Esophagus (tissue), 2 donors: Measurements from ENCODE around the gene RFX1. TPM values are rescaled to one million over a fixed set of nuclear protein-coding genes. Genes with fewer than 3 reads are reported as not detected.
"Not testable (repeated sequence)": the region's sequence is repeated elsewhere in the genome, so short reads cannot be mapped to it uniquely, and the experiment has no call there.

ENCODE experiments used
- H3K27ac ChIP-seq, 2 donors: one replicate each; pipeline ENCODE4 v1.5.1; 2013; ENCODE audit warnings: low read depth in 2 of 2, mild to moderate bottlenecking in 2 of 2, inconsistent platforms in 1 of 2, low read length in 1 of 2, moderate library complexity in 1 of 2
- H3K27me3 ChIP-seq, 2 donors: one replicate each; pipeline ENCODE4 v1.6.1; 2013; ENCODE audit warnings: low read length in 2 of 2, control low read depth in 1 of 2, mild to moderate bottlenecking in 1 of 2; ENCODE audit not compliant: insufficient read depth in 2 of 2, control insufficient read depth in 1 of 2
- H3K36me3 ChIP-seq, 2 donors: one replicate each; pipeline ENCODE4 v1.6.1; 2013; ENCODE audit warnings: low read length in 1 of 2; ENCODE audit not compliant: control insufficient read depth in 2 of 2, insufficient read depth in 2 of 2
- H3K4me1 ChIP-seq, 2 donors: one replicate each; pipeline ENCODE4 v1.6.1; 2013; ENCODE audit warnings: low read length in 1 of 2; ENCODE audit not compliant: control insufficient read depth in 2 of 2, insufficient read depth in 2 of 2
- H3K4me3 ChIP-seq, 2 donors: one replicate each; pipeline ENCODE4 v1.5.1; 2013; ENCODE audit warnings: low read length in 2 of 2, mild to moderate bottlenecking in 2 of 2, low read depth in 1 of 2, moderate library complexity in 1 of 2
- H3K9me3 ChIP-seq, 2 donors: one replicate each; pipeline ENCODE4 v1.6.1; 2013; ENCODE audit warnings: mild to moderate bottlenecking in 2 of 2, low read depth in 1 of 2, low read length in 1 of 2, moderate library complexity in 1 of 2; ENCODE audit not compliant: control insufficient read depth in 2 of 2, insufficient read depth in 1 of 2
- WGBS, 2 donors: extraction: QIAGEN DNeasy Blood & Tissue Kit; methylation state at CpG; one replicate each; pipeline ENCODE4 v1.1.7; 2013; 5-methylcytosine and 5-hydroxymethylcytosine counted together
- polyA plus RNA-seq, 2 donors: library from polyadenylated mRNA; stranded (reverse); fragments of 200-250 nt; gene quantifications; one replicate each; pipeline ENCODE4 v1.2.3, GENCODE V29; 2013
- donor health status: healthy with polysubstance abuse.
- donor health status: Bipolar disorder and iron deficiency.

The RFX1 gene
- polyA plus RNA-seq, 2 donors = 3.8 to 6.6 TPM

GRCh38 chr19:13974073-13974472 lies 32.0 kb downstream of the RFX1 start:
- no peak overlapping the region for H3K4me3 ChIP-seq
- peaks cover 0 to 7% of the 10 kb centered on the region in 2 donors for H3K4me1 ChIP-seq
- no peaks in the 10 kb centered on the region for H3K27me3 ChIP-seq
- WGBS, 2 donors = 50 to 52% methylated on average over 12 of the region's 12 CpGs
- H3K9me3 ChIP-seq = no peaks in the 10 kb centered on the region
- peak overlapping the region in 1 of 2 donors; percentile 26 for H3K27ac ChIP-seq
- H3K36me3 ChIP-seq = peaks cover 5 to 22% of the 10 kb centered on the region in 2 donors

- H3K9me3 ChIP-seq, H3K27me3 ChIP-seq, H3K4me1 ChIP-seq, H3K27ac ChIP-seq, H3K4me3 ChIP-seq: not testable (repeated sequence)
- 96 to 97% methylated on average over 3 of the region's 3 CpGs for WGBS, 2 donors
- peaks cover 5 to 27% of the 10 kb centered on the region in 2 donors for H3K36me3 ChIP-seq
These were observed 32.6 kb downstream of the RFX1 start for GRCh38 chr19:13973479-13973878.

GRCh38 chr19:13972368-13973155 lies 33.6 kb downstream of the RFX1 start:
- H3K27me3 ChIP-seq = no peaks in the 10 kb centered on the region
- H3K36me3 ChIP-seq = peaks cover 5 to 34% of the 10 kb centered on the region in 2 donors
- H3K4me3 ChIP-seq = no peak overlapping the region
- no peak overlapping the region for H3K27ac ChIP-seq
- WGBS, 2 donors = 92 to 93% methylated on average over 37 of the region's 37 CpGs
- no peaks in the 10 kb centered on the region for H3K9me3 ChIP-seq
- H3K4me1 ChIP-seq = peaks cover 0 to 5% of the 10 kb centered on the region in 2 donors

GRCh38 chr19:13971868-13972267 lies 34.3 kb downstream of the RFX1 start:
- H3K36me3 ChIP-seq = peaks cover 5 to 37% of the 10 kb centered on the region in 2 donors
- not testable (repeated sequence) for H3K4me1 ChIP-seq, H3K9me3 ChIP-seq, H3K4me3 ChIP-seq, H3K27ac ChIP-seq, H3K27me3 ChIP-seq
- WGBS, 2 donors = 69 to 82% methylated on average over 15 of the region's 15 CpGs

- WGBS, 2 donors = 90 to 91% methylated on average over 15 to 18 of the region's 18 CpGs
These were observed 36.2 kb downstream of the RFX1 start for GRCh38 chr19:13969897-13970296.

GRCh38 chr19:13968999-13969398 lies 37.1 kb downstream of the RFX1 start:
- WGBS, 2 donors = 92 to 95% methylated on average over 18 of the region's 18 CpGs
- peaks cover 0 to 3% of the 10 kb centered on the region in 2 donors for H3K9me3 ChIP-seq
- no peak overlapping the region for H3K4me3 ChIP-seq
- H3K36me3 ChIP-seq = peaks cover 5 to 48% of the 10 kb centered on the region in 2 donors
- H3K27ac ChIP-seq = no peak overlapping the region
- no peaks in the 10 kb centered on the region for H3K27me3 ChIP-seq
- peaks cover 0 to under 1% of the 10 kb centered on the region in 2 donors for H3K4me1 ChIP-seq

More at GRCh38 chr19:13969897-13970296, 36.2 kb downstream of the RFX1 start:
- Histone ChIP-seq H3K27ac (no peak overlapping the region), H3K4me3 (no peak overlapping the region), H3K4me1 (peaks cover 0 to 5% of the 10 kb centered on the region in 2 donors), H3K27me3 (no peaks in the 10 kb centered on the region), H3K9me3 (peaks cover 0 to 3% of the 10 kb centered on the region in 2 donors), H3K36me3 (peaks cover 5 to 48% of the 10 kb centered on the region in 2 donors)

- Histone ChIP-seq H3K4me1 (no peaks in the 10 kb centered on the region), H3K27me3 (no peaks in the 10 kb centered on the region), H3K4me3 (no peak overlapping the region), H3K9me3 (peaks cover 0 to 3% of the 10 kb centered on the region in 2 donors), H3K27ac (no peak overlapping the region), H3K36me3 (peaks cover 5 to 49% of the 10 kb centered on the region in 2 donors)
- WGBS, 2 donors = 93 to 95% methylated on average over 22 of the region's 22 CpGs
These were observed 37.7 kb downstream of the RFX1 start for GRCh38 chr19:13968383-13968935.

- H3K9me3 ChIP-seq, H3K27ac ChIP-seq, H3K27me3 ChIP-seq, H3K4me3 ChIP-seq, H3K4me1 ChIP-seq: not testable (repeated sequence)
- H3K36me3 ChIP-seq = peaks cover 5 to 47% of the 10 kb centered on the region in 2 donors
- 94 to 97% methylated on average over 8 of the region's 8 CpGs for WGBS, 2 donors
These were observed 38.9 kb downstream of the RFX1 start for GRCh38 chr19:13967206-13967605.

GRCh38 chr19:13966684-13967128 lies 39.4 kb downstream of the RFX1 start:
- 95 to 98% methylated on average over 14 of the region's 14 CpGs for WGBS, 2 donors
- Histone ChIP-seq H3K4me3 (no peak overlapping the region), H3K27me3 (no peaks in the 10 kb centered on the region), H3K27ac (no peak overlapping the region), H3K36me3 (peaks cover 5 to 47% of the 10 kb centered on the region in 2 donors), H3K4me1 (peaks cover 0 to 8% of the 10 kb centered on the region in 2 donors), H3K9me3 (peaks cover 0 to 3% of the 10 kb centered on the region in 2 donors)
